Right hindlimb (tissue), 1 donor: ENCODE measurements around the gene UBR4.
"Not testable (repeated sequence)": the region's sequence is repeated elsewhere in the genome, so short reads cannot be mapped to it uniquely, and the experiment has no call there.

ENCODE experiments used
- DNase-seq: peaks from one replicate; pipeline ENCODE4 v3.0.0-alpha.2; 2018

UBR4 gene

GRCh38 chr1:19186001-19186400 is 24.1 kb downstream of the UBR4 start:
- no peak for DNase-seq

GRCh38 chr1:19182223-19182622 is 27.8 kb downstream of the UBR4 start:
- DNase-seq: no peak

GRCh38 chr1:19180265-19180657 is 29.8 kb downstream of the UBR4 start:
- not testable (repeated sequence) for DNase-seq

GRCh38 chr1:19179597-19180264 is 30.3 kb downstream of the UBR4 start:
- DNase-seq: peak; percentile 25

- no peak for DNase-seq
These were observed 31.2 kb downstream of the UBR4 start for GRCh38 chr1:19178734-19179398.

- DNase-seq: no peak
These were observed 32.3 kb downstream of the UBR4 start for GRCh38 chr1:19177811-19178210.

GRCh38 chr1:19169642-19170041 is 40.4 kb downstream of the UBR4 start:
- no peak for DNase-seq

GRCh38 chr1:19167140-19167539 is 42.9 kb downstream of the UBR4 start:
- no peak for DNase-seq

- no peak for DNase-seq
These were observed 44.0 kb downstream of the UBR4 start for GRCh38 chr1:19166066-19166465.

GRCh38 chr1:19165501-19165900 is 44.6 kb downstream of the UBR4 start:
- no peak for DNase-seq

- DNase-seq: no peak
These were observed 45.6 kb downstream of the UBR4 start for GRCh38 chr1:19164274-19165015.

- DNase-seq: no peak
These were observed 46.8 kb downstream of the UBR4 start for GRCh38 chr1:19163261-19163660.

GRCh38 chr1:19160831-19161230 is 49.2 kb downstream of the UBR4 start:
- DNase-seq: no peak

GRCh38 chr1:19157653-19158052 is 52.4 kb downstream of the UBR4 start:
- no peak for DNase-seq

GRCh38 chr1:19156676-19157075 is 53.4 kb downstream of the UBR4 start:
- peak; percentile 39 for DNase-seq

GRCh38 chr1:19154876-19155275 is 55.2 kb downstream of the UBR4 start:
- DNase-seq: no peak

GRCh38 chr1:19153169-19153568 is 56.9 kb downstream of the UBR4 start:
- no peak for DNase-seq

- no peak for DNase-seq
These were observed 58.5 kb downstream of the UBR4 start for GRCh38 chr1:19151537-19151936.

- no peak for DNase-seq
These were observed 60.3 kb downstream of the UBR4 start for GRCh38 chr1:19149736-19150135.

- DNase-seq: no peak
These were observed 69.6 kb downstream of the UBR4 start for GRCh38 chr1:19140465-19140864.

GRCh38 chr1:19139711-19140110 is 70.4 kb downstream of the UBR4 start:
- DNase-seq: no peak

- no peak for DNase-seq
These were observed 71.0 kb downstream of the UBR4 start for GRCh38 chr1:19138958-19139581.

GRCh38 chr1:19138331-19138730 is 71.7 kb downstream of the UBR4 start:
- no peak for DNase-seq

- no peak for DNase-seq
These were observed 72.9 kb downstream of the UBR4 start for GRCh38 chr1:19137158-19137557.
